ENCODE measurements around the gene MOB2.

Gene MOB2

GRCh38 chr11:1519028-1520010 lies 32.7 kb upstream of the MOB2 start:
- TF ChIP-seq, protein P1, sequence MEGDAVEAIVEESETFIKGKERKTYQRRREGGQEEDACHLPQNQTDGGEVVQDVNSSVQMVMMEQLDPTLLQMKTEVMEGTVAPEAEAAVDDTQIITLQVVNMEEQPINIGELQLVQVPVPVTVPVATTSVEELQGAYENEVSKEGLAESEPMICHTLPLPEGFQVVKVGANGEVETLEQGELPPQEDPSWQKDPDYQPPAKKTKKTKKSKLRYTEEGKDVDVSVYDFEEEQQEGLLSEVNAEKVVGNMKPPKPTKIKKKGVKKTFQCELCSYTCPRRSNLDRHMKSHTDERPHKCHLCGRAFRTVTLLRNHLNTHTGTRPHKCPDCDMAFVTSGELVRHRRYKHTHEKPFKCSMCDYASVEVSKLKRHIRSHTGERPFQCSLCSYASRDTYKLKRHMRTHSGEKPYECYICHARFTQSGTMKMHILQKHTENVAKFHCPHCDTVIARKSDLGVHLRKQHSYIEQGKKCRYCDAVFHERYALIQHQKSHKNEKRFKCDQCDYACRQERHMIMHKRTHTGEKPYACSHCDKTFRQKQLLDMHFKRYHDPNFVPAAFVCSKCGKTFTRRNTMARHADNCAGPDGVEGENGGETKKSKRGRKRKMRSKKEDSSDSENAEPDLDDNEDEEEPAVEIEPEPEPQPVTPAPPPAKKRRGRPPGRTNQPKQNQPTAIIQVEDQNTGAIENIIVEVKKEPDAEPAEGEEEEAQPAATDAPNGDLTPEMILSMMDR (IDR thresholded peaks at IDR 0.05; ENCODE audit: control extremely low read depth, extremely low read depth, low read depth, missing control alignments) = no peak
- DNase-seq (ENCODE audit: extremely low spot score) = no peak
- POLR2A ChIA-PET = no interaction called here
- CTCF ChIA-PET = interaction anchor here (0.7 kb wide), 1 partner anchor 40 kb away, joined by 3 read pairs; no protein-coding TSS in a partner anchor

DNA sequence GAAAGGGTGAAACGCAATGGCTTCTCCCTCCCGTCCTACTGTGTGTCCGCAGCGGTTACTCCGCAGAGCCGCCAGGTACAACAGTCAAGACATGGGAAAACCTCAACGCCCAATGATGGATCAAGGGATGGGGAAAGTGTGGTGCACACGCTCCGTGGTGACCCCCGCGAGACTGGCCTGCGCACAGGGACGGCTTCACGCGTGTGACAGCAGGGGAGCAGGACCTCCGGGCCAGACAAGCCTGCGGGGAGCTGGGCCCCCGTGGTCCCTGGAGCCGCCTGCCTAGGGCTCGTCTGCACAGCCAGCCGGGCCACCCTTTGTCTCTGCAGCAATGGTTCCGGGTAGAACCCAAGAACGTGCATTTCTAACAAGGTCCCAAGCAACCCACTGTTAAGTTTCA lies 31.7 kb upstream of the MOB2 start:
- TF ChIP-seq, protein P1 (IDR thresholded peaks at IDR 0.05; ENCODE audit: control extremely low read depth, extremely low read depth, low read depth, missing control alignments) = no peak
- ChIA-PET CTCF (interaction anchor here (1.2 kb wide), 1 partner anchor 12 kb away, joined by 3 read pairs; no protein-coding TSS in a partner anchor), POLR2A (no interaction called here)
- no peak for DNase-seq (ENCODE audit: extremely low spot score)

DNA sequence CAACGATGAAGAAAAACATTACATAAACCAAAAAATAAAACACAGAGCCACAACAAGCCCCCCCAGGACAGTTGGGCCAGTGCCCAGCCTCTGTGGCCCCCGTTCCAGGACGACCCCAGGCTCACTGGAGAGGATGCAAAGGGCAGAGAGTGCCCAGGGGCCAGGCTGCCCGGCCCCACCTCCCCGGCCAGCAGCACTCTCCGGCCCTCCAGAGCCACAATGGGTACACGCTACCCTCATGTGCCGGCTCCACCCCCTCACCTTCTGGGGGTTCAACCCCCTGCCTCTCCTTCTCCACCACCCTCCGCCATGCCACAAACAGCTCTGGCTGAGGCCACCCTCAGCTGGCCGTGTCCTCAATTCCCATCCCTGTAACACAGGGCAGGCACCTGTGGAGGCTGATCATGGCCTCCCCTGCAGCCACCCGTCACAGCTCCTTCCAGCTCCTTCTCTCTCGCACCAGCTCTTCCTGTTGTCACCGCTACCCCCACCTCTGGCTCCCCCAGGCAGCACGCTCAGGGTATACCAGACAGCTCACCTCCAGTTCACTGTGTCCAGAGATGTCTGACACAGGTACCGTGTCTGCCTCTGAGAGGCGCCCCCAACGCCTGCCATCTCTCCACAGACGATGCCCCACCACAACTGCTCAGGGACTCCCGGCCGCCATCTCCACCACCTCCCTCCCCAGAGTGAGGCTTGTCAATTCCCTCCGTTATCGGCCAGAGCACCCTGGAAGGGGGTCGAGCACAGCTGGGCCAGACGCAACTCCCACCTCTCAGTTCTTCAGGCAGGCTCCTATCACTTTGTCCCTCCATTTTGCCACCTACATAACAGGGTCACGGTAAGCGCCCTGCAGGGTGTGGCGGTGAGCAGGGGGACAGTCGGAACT lies 30.8 kb upstream of the MOB2 start:
- ChIA-PET POLR2A (no interaction called here), CTCF (interaction anchor here (1.2 kb wide), 1 partner anchor 13 kb away, joined by 3 read pairs; no protein-coding TSS in a partner anchor)

GRCh38 chr11:1516273-1517067 lies 29.9 kb upstream of the MOB2 start:
- TF ChIP-seq, protein P1 (IDR thresholded peaks at IDR 0.05; ENCODE audit: control extremely low read depth, extremely low read depth, low read depth, missing control alignments) = no peak
- ChIA-PET POLR2A (no interaction called here), CTCF (interaction anchor here (0.6 to 2.6 kb wide), 10 partner anchors 10 to 314 kb away, joined by 3 to 11 read pairs (median 4); no protein-coding TSS in a partner anchor)
- DNase-seq (ENCODE audit: extremely low spot score) = no peak

More for the DNA sequence above, 30.8 kb upstream of the MOB2 start:
- no peak for DNase-seq (ENCODE audit: extremely low spot score)
- TF ChIP-seq, protein P1 (IDR thresholded peaks at IDR 0.05; ENCODE audit: control extremely low read depth, extremely low read depth, low read depth, missing control alignments) = no peak

- DNase-seq (ENCODE audit: extremely low spot score) = peak; percentile 89
- POLR2A ChIA-PET = no interaction called here
Observed at GRCh38 chr11:1515082-1516060, 28.8 kb upstream of the MOB2 start.

More at GRCh38 chr11:1515082-1516060, 28.8 kb upstream of the MOB2 start:
- CTCF ChIA-PET = interaction anchor here (0.7 to 2.6 kb wide), 20 partner anchors 10 to 315 kb away, joined by 3 to 11 read pairs (median 4); no protein-coding TSS in a partner anchor
- TF ChIP-seq, protein P1 (IDR thresholded peaks at IDR 0.05; ENCODE audit: control extremely low read depth, extremely low read depth, low read depth, missing control alignments) = peak; percentile 93
